Tibial nerve (tissue), 4 donors: ENCODE measurements around the gene CCDC57. TPM values are rescaled to one million over a fixed set of nuclear protein-coding genes. Genes with fewer than 3 reads are reported as not detected.
"Not testable (repeated sequence)": the region's sequence is repeated elsewhere in the genome, so short reads cannot be mapped to it uniquely, and the experiment has no call there.

ENCODE experiments used
- DNase-seq, 2 donors: peaks; one replicate each; pipeline ENCODE4 v3.0.0-alpha.2; 2019; ENCODE audit warnings: low spot score in 2 of 2
- H3K27ac ChIP-seq, 4 donors: fragments of 200-600 bp; sonication (generic) in 3 of 4; one replicate each; pipeline ENCODE4 v1.5.1; 2017 to 2019; ENCODE audit warnings: mild to moderate bottlenecking in 1 of 4
- H3K27me3 ChIP-seq, 2 donors: fragments of 200-600 bp; sonication (generic) in 1 of 2; one replicate each; pipeline versions ENCODE4 v1.5.1 to v1.6.0; 2017 to 2019
- H3K36me3 ChIP-seq, 3 donors: fragments of 200-600 bp; sonication (generic); one replicate each; pipeline ENCODE4 v1.5.1; 2018 to 2019
- H3K4me1 ChIP-seq, 4 donors: fragments of 200-600 bp; sonication (generic) in 3 of 4; one replicate each; pipeline ENCODE4 v1.5.1; 2017 to 2019
- H3K4me3 ChIP-seq, 4 donors: fragments of 200-600 bp; sonication (generic) in 3 of 4; one replicate each; pipeline ENCODE4 v1.5.1; 2017 to 2019; ENCODE audit warnings: mild to moderate bottlenecking in 1 of 4, moderate library complexity in 1 of 4
- H3K9me3 ChIP-seq, 4 donors: fragments of 200-600 bp; sonication (generic) in 3 of 4; one replicate each; pipeline ENCODE4 v1.5.1; 2017 to 2019
- EP300 ChIP-seq, 2 donors: sonication (generic); formaldehyde crosslinking; IDR thresholded peaks; one replicate each; pipeline ENCODE4 v1.6.1; 2017; ENCODE audit warnings: antibody characterized with exemption in 2 of 2, mild to moderate bottlenecking in 1 of 2
- POLR2A ChIP-seq, 2 donors: fragments of 450-650 bp; IDR thresholded peaks; one replicate each; pipeline ENCODE4 v1.6.1; 2017; ENCODE audit warnings: antibody characterized with exemption in 2 of 2, mild to moderate bottlenecking in 2 of 2, moderate library complexity in 2 of 2
- WGBS, 2 donors: methylation state at CpG; one replicate each; pipeline ENCODE4 v1.1.5; 2018; 5-methylcytosine and 5-hydroxymethylcytosine counted together
- total RNA-seq, 4 donors: library from RNA; depleted of rRNA; stranded (reverse); fragments of >200 nt; gene quantifications; one replicate each; pipeline ENCODE4 v1.1.0, GENCODE V29; 2016
- TF ChIP-seq, protein P1 (sequence below), 5 experiments: fragments of 200-600 bp in 3 of 5; fragments of 450-650 bp in 2 of 5; sonication (generic) in 3 of 5; IDR thresholded peaks; one replicate each; pipeline ENCODE4 v1.5.1; 2016 to 2019; ENCODE audit warnings: antibody characterized with exemption in 5 of 5, mild to moderate bottlenecking in 3 of 5, moderate library complexity in 2 of 5

The CCDC57 gene
- total RNA-seq, 4 donors from 2014 or later: 33.5 to 91.2 (median 47.9) TPM

DNA sequence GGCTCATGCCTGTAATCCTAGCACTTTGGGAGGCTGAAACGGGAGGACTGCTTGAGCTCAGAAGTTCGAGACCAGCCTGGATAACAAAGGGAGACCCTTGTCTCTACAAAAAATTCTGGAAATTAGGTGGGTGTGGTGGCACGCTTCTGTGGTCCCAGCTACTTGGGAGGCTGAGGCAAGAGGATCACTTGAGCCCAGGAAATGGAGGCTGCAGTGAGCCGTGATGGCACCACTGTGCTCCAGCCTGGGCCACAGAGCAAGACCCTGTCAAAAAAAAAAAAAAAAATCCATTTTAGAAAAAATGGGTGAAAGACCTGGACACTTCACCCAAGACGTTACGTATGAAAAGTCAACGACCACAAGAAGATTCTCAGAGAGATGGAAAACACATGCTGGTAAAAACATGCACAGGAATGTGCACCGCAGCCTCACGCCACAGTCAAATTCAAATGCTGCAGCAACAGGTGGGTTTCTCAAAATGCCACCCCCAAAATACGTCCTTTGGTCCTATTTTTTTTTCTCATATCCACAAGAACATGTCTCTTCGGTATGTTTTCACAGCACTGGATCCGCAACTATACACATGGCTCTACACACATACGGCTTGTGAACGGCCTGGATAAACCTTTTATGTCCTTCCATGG lies 43.7 kb upstream of the CCDC57 start:
- no peak overlapping the region for H3K27ac ChIP-seq
- no peak for DNase-seq
- WGBS, 2 donors: 86 to 88% methylated on average over 14 of the region's 14 CpGs
- H3K9me3 ChIP-seq: no peaks in the 10 kb centered on the region
- H3K36me3 ChIP-seq: peaks cover 4 to 97% (median 29%) of the 10 kb centered on the region in 3 donors
- TF ChIP-seq, protein P1, sequence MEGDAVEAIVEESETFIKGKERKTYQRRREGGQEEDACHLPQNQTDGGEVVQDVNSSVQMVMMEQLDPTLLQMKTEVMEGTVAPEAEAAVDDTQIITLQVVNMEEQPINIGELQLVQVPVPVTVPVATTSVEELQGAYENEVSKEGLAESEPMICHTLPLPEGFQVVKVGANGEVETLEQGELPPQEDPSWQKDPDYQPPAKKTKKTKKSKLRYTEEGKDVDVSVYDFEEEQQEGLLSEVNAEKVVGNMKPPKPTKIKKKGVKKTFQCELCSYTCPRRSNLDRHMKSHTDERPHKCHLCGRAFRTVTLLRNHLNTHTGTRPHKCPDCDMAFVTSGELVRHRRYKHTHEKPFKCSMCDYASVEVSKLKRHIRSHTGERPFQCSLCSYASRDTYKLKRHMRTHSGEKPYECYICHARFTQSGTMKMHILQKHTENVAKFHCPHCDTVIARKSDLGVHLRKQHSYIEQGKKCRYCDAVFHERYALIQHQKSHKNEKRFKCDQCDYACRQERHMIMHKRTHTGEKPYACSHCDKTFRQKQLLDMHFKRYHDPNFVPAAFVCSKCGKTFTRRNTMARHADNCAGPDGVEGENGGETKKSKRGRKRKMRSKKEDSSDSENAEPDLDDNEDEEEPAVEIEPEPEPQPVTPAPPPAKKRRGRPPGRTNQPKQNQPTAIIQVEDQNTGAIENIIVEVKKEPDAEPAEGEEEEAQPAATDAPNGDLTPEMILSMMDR (IDR thresholded peaks at IDR 0.05): no peak
- no peak for TF ChIP-seq POLR2A (IDR thresholded peaks at IDR 0.05)
- TF ChIP-seq EP300 (IDR thresholded peaks at IDR 0.05): no peak
- H3K4me3 ChIP-seq: no peak overlapping the region
- peaks cover 0 to 12% (median 2%) of the 10 kb centered on the region in 4 donors for H3K4me1 ChIP-seq
- H3K27me3 ChIP-seq: no peaks in the 10 kb centered on the region

DNA sequence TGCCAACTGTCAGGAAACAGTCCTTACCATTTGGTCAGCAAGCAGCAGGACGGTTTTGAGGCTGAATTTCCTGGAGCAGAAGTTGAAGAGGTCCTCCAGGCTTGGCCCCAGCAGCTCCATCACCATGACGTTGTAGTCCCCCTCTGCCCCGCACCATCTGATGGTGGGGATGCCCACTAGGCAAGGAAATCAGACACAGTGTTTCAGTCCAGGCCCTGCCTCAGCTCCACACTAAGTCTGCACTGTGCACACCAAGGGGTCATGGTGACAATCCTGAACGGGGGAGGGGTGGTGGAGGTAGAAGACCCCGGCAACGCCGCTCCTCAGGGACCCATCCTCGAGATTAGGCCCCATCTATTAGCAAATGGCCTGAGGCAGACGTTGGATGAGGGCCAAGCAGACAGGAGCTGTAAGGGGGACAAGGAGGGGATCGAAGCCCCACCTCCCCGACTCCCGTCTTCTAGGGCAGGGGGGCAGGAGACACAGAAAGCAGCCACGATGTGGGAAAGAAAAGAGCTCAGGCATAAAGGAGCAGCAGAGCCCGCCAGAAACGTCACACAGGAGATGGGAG lies 42.8 kb upstream of the CCDC57 start:
- Histone ChIP-seq H3K27me3 (no peaks in the 10 kb centered on the region), H3K4me1 (peaks cover 0 to 14% (median 2%) of the 10 kb centered on the region in 4 donors), H3K27ac (no peak overlapping the region), H3K9me3 (no peaks in the 10 kb centered on the region), H3K4me3 (no peak overlapping the region), H3K36me3 (peaks cover 4 to 97% (median 34%) of the 10 kb centered on the region in 3 donors)
- no peak for DNase-seq
- TF ChIP-seq EP300 (IDR thresholded peaks at IDR 0.05) (no peak), POLR2A (IDR thresholded peaks at IDR 0.05) (no peak)
- TF ChIP-seq, protein P1 (IDR thresholded peaks at IDR 0.05): no peak
- 72 to 79% methylated on average over 15 of the region's 15 CpGs for WGBS, 2 donors

DNA sequence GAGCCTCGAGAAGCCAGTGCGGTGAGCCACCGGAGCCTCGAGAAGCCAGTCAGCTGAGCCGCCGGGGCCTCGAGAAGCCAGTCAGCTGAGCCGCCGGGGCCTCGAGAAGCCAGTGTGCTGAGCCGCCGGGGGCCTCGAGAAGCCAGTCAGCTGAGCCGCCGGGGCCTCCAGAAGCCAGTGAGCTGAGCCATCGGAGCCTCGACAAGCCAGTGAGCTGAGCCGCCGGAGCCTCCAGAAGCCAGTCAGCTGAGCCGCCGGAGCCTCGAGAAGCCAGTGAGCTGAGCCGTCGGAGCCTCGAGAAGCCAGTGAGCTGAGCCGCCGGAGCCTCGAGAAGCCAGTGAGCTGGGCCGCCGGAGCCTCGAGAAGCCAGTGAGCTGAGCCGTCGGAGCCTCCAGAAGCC lies 42.1 kb upstream of the CCDC57 start:
- Histone ChIP-seq H3K36me3 (peaks cover 4 to 97% (median 38%) of the 10 kb centered on the region in 3 donors), H3K4me1 (peaks cover 0 to 19% (median 2%) of the 10 kb centered on the region in 4 donors)
- H3K27me3 ChIP-seq, H3K4me3 ChIP-seq, H3K9me3 ChIP-seq, H3K27ac ChIP-seq, DNase-seq: not testable (repeated sequence)
- 92 to 97% methylated on average over 16 to 25 of the region's 33 CpGs for WGBS, 2 donors

DNA sequence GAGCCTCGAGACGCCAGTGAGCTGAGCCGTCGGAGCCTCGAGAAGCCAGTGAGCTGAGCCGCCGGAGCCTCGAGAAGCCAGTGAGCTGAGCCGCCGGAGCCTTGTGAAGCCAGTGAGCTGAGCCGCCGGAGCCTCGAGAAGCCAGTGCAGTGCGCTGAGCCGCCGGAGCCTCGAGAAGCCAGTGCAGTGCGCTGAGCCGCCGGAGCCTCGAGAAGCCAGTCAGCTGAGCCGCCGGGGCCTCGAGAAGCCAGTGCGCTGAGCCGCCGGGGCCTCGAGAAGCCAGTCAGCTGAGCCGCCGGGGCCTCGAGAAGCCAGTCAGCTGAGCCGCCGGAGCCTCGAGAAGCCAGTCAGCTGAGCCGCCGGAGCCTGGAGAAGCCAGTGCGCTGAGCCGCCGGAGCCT lies 41.5 kb upstream of the CCDC57 start:
- H3K27me3 ChIP-seq, H3K27ac ChIP-seq, H3K4me3 ChIP-seq, DNase-seq, H3K9me3 ChIP-seq: not testable (repeated sequence)
- peaks cover 0 to 19% (median 2%) of the 10 kb centered on the region in 4 donors for H3K4me1 ChIP-seq
- WGBS, 2 donors: 99 to 100% methylated on average over 5 to 33 of the region's 39 CpGs
- H3K36me3 ChIP-seq: peaks cover 0 to 97% (median 45%) of the 10 kb centered on the region in 3 donors

DNA sequence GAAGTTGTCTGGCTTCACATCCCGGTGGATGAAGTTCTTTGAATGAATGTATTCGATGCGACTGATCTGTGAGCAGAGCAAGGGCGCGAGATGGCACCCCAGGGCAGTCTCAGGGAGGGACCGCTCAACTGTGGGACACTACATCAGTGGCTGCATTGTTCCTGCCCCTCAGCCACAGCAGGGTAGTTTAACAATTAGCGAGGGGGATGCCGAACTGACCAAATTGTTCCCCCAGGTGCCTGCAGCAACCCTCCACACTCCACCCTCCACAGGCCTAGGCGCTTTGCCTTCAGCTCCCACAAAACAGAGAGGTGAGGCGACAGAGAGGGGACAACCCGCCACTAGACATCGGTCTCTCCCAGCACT lies 40.5 kb upstream of the CCDC57 start:
- H3K4me1 ChIP-seq: peaks cover 0 to 21% (median 2%) of the 10 kb centered on the region in 4 donors
- WGBS, 2 donors: 88 to 93% methylated on average over 7 to 8 of the region's 12 CpGs
- no peak overlapping the region for H3K4me3 ChIP-seq
- H3K9me3 ChIP-seq: no peaks in the 10 kb centered on the region
- TF ChIP-seq POLR2A (IDR thresholded peaks at IDR 0.05) (no peak), EP300 (IDR thresholded peaks at IDR 0.05) (no peak)
- TF ChIP-seq, protein P1 (IDR thresholded peaks at IDR 0.05): no peak
- peaks cover 0 to 97% (median 54%) of the 10 kb centered on the region in 3 donors for H3K36me3 ChIP-seq
- H3K27me3 ChIP-seq: no peaks in the 10 kb centered on the region
- no peak for DNase-seq
- H3K27ac ChIP-seq: no peak overlapping the region

DNA sequence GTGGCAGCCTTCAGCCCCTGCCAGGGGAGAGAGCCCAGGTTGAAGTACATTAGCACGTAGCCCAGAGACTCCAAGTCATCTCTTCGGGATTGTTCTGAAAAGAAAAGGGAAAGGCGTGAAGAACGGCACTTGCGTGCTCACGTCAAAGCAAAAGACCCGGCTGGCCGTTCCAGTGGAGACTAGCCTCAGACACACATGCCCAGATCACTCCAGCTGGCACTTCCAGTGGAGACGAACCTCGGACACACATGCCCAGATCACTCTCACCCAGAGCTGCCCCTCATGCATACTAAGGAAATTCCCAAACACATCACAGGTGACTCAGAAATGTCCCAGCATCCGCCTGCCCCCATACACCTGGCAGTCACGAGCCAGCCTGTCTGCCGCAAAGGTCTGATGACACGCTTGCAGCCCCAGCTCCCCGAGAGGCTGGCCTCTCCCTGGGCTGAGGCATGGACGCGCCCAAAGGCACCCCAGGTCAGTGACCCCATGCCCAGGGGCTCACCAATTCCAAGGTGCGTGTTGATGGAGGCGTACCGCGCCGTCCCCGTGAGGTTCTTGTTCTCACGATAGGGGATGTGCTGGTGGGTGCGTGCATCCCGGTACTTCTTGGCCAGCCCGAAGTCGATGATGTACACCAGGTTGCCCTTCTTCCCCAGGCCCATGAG lies 40.0 kb upstream of the CCDC57 start:
- Histone ChIP-seq H3K4me3 (no peak overlapping the region), H3K36me3 (peaks cover 0 to 99% (median 59%) of the 10 kb centered on the region in 3 donors), H3K4me1 (peaks cover 0 to 23% (median 4%) of the 10 kb centered on the region in 4 donors), H3K27me3 (no peaks in the 10 kb centered on the region), H3K27ac (no peak overlapping the region), H3K9me3 (no peaks in the 10 kb centered on the region)
- 94 to 96% methylated on average over 24 to 26 of the region's 28 CpGs for WGBS, 2 donors
- TF ChIP-seq POLR2A (IDR thresholded peaks at IDR 0.05) (no peak), EP300 (IDR thresholded peaks at IDR 0.05) (no peak)
- TF ChIP-seq, protein P1 (IDR thresholded peaks at IDR 0.05): no peak
- no peak for DNase-seq
